Activated CD4-positive, alpha-beta T cell treated with anti-CD3 and anti-CD28 coated beads for 48 hours (primary cell): ENCODE data around the gene RPS21.

ENCODE experiments used
- DNase-seq: peaks from one replicate; pipeline ENCODE4 v3.0.0-alpha.2; 2020

Gene RPS21

DNA sequence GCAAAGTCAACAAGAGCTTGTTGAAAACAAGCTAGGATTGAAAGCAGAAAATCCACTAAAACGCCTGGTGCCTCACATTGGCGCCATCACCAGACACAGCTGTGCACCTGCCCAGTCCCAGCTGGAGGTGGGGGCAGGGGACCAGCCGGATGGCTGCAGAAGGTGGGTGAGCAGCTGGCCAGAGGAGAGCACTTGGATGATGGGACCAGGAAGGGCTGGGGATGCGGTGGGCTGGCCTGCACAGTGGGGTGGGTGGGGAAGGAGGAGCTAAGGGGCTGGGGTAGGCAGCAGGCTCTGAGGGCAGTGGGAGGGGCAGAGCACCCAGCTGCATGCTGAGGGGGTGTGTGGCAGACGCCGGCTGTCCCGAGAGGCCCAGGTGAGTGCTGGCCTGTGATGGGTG, 13.1 kb downstream of the RPS21 start:
- no peak for DNase-seq

DNA sequence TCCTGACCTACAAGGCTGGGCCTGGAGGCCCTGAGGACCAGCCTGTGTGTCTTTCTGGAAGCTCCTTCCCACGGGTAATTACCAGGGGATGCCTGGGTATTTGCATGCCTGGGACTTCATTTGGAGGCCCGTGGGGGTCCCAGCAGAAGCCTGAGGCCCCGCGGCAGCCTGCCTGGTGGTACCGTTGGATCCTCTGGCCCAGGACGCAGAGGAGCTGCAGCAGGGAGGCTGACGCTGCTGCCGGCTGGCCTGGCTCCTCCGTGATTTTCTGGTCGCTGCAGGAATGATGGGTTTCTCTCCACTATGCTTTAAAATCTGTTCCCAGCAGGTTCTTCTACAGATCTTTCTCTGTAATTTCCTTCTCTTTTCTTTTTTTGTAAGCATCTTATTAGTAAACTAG, 13.6 kb downstream of the RPS21 start:
- no peak for DNase-seq

DNA sequence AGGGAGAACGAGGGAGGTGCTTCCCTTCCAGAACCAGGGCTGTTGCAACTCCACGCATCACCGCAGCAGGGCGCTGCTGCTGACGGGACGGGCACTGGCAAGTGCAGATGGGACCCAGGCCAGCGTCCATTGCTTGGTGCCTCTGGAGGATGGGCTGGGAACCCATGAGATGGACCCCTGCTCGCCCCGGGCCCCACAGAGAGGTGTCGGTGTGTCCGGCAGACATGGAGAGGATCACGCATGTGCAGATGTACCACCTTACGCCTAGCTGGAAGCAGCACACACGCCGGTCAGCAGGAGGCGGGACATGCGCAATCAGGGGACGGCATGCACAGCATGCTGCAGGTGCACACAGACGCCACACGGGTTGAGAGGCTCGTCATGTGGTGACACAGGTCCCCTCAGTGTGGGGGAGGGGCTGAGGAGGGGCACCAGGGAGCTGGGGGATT, 14.5 kb downstream of the RPS21 start:
- no peak for DNase-seq

GRCh38 chr20:62402456-62403150, 15.7 kb downstream of the RPS21 start:
- no peak for DNase-seq

DNA sequence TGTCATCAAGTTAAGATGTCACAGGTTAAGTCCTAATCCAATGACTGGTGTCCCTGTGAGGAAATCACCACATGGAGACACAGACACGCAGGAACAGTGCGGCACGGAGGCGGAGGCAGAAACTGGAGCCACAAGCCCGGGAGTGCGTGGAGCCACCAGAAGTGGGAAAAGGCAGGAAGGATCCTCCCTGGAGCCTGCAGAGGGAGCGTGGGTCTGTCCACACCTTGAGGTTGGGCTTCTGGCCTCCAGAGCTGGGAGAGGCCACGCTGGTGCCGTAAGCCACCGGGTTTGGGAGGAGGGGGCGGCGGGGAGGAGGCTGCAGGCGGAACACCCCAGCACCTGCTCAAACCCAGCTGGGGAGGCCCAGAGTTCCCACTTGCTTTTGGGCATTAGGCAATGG, 16.4 kb downstream of the RPS21 start:
- no peak for DNase-seq

DNA sequence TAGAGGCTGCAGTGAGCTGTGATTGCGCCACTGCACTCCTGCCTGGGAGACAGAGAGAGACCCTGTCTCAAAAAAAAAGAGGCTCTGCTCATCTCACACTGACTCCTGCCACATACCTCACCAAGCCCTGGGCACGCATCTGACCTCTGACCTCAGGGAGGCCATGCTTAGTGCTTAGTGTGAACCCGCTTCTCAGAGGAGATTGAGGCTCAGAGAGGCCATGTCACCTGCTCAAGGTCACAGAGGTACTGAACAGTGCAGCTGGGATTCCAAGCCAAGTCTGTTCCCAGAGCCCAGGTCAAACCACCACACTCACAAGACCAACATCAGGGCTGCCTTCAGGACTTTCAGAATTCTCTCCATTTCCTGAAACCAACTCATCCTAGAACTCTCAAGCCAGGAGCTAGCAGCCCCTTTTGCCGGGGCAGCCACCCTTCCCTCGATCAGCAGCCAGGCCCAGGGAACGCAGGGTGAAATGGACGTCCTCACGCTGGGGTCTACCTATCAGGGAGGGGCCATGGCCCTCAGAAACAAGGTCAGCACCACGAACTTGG, 17.3 kb downstream of the RPS21 start:
- no peak for DNase-seq

- DNase-seq = no peak
Measured at GRCh38 chr20:62404761-62405107, 17.8 kb downstream of the RPS21 start.

DNA sequence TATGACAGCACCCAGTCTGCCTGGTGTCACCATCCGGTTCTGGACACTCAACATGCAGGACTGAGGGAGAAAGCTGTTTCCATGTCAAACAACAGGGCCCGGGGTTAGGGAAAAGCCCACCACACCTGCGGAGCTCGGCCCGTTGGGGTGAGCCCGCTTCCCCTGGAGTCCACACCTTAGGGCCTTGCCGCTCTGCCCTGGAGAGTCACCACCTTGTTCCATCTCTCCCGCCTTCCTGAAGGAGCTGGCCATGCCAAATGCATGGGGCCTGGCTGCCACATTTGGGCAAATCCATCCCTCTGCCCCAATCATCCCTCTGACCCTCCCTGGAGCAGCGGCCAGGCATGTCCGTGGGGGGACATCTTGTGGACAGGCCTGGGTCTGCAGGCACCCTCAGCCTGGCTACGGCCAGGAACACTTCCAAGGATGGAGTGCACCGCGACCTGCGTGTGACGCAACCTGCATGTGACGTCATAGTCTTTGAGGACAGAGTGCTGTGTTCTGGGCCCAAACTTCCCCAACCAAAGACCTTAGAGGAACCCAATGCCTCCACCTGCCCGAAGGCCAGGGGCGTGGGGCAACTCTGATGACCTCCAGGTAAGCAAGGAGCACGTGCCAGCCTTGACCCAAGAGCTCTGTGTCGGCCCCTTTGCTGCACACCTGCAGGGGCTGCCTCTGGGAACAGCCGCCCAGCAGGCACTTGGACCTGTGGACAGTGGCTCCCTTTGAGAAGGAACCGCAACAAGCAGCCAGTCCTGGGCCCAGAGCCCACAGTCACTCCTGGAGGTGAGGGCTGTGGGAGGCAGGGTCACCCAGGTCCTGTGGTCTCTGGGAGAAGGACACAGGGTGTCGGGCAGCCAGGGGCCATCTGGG, 18.4 kb downstream of the RPS21 start:
- DNase-seq = no peak

- DNase-seq = no peak
Measured at GRCh38 chr20:62405981-62406513, 19.1 kb downstream of the RPS21 start.

GRCh38 chr20:62406635-62407176, 19.8 kb downstream of the RPS21 start:
- no peak for DNase-seq

DNA sequence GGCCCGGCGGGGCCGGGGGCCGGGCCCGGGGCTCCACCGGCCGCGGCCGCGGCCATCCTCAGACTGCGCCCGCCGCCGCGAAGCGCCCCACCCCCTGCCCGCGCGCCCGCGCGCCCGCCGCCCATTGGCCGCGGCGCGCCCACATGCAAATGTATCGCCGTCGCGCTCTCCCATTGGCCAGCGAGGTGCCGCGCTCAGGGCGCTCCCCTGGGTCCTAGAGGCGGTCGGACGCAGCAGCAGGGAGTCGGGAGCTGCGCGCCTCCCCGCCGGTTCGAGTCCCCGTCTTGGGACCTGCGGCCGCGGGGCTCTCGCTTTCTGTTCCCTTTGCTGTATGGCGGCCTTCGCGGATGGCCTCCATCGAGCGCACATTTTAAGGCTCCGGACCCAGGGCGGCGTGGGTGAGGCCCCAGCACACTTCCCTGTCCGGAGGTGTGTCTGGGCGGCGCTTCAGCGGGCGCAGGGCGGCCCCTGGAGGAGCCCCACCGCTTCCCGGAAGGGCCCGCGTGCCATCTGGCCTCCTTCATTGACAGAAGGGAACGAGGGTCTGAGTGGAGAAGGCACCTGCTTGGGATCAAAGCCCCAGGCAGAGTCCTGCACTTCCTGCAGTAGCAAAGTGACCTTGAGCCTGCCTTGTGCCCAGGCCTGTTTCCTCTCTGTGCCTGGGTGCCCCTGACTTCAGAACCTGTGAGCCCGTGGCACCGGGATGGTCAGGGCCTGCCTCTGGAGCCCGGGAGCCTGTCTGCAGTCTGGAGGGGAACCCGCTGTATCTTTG, 20.5 kb downstream of the RPS21 start, which contains the start of gene CABLES2:
CABLES2 (minus strand) TSS at position 65 of the 772 bp plus-strand sequence; CDS start at position 56, 9 bp downstream.
- peak; percentile 94 for DNase-seq

GRCh38 chr20:62408055-62408454, 21.2 kb downstream of the RPS21 start:
- no peak for DNase-seq

DNA sequence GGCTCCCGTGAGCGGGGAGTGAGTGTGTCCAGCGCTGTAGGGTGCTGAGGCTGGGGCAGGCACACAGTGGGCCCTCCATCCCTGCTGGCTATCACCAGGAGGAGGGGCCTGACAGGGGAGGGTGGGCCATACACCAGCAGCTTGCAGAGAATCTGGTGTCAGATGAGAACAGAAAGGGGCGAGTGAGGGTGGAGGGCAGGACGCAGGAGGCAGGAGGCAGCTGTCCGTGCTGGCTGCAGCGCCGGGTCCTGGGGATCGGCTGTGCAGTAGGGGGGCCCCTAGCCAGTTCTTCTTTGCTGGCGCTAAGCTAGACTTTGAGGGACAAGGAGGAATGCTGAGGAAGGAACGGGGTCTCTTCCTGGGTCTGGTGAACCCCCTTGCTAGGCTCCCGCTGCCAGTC, 21.7 kb downstream of the RPS21 start:
- no peak for DNase-seq

GRCh38 chr20:62409086-62409853, 22.4 kb downstream of the RPS21 start:
- no peak for DNase-seq

- peak; percentile 54 for DNase-seq
Measured at GRCh38 chr20:62409931-62410745, 23.2 kb downstream of the RPS21 start.

DNA sequence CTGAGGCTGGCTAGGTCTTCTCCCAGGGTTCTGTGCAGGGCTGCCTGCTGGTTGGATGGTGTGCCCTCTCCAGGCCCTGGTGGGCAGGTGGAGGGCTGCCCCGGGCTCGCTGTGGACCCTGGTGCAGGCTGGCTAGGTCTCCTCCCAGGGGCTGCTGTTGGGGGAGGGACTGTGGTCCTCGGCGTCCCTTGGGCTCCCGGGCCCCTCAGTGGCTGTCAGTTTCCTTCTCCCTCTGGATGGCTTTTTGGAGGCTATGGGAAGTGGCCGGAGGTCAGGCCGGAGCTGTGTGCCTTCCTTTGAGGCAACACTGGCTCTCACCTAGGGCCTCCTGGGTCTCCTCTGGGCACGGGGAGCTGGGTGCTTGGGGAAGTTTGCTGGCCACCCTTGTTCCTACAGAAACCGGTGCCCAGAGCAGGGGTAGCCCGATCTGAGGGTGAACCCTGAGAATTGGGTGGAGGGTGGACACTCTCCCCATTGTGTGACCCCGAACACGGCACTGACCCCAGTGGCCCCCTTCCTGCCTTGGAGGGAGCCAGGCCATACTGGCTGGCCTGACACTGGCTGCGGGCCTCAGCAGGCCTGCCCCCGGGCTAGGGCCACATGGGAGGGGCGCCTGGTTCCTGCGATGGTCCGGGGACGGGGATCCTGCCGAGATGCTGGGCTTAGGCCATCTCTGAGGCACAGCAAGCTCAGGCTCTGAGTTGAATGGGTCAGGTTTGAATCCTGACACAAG, 24.0 kb downstream of the RPS21 start:
- DNase-seq = no peak

DNA sequence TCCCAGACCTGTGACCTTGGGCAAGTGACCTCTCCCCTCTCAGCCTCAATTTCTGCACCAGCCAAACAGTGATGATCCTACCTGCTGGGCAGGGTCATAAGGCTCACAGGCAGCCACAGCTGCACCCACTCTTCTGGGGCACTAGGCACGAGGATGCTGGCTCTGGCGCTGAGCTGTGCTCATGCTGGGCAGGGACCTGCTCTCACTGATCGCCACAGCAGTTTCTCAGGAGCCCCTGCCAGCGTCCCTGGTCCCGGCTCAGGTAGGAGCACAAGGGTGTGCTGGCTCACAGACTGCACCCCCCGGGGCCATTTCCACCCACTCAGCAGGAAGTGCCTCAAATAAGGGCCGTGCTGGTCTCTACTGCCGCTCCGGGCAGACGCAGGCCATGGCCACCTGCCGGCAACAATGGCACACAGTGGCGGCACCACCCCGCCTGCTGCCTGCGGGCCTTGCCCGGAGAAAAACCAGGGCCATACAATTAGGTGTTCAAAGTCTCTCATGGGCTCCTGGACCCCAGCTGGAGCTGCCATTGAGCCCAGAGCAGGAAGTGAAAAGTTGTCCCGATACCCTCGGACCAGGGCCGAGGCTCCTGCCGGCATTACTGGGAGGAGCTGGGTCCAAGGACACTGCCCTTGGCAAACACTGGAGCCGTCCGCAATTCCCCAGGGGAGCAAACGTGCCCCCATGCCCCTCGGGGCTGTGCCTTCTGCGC, 24.7 kb downstream of the RPS21 start:
- no peak for DNase-seq

DNA sequence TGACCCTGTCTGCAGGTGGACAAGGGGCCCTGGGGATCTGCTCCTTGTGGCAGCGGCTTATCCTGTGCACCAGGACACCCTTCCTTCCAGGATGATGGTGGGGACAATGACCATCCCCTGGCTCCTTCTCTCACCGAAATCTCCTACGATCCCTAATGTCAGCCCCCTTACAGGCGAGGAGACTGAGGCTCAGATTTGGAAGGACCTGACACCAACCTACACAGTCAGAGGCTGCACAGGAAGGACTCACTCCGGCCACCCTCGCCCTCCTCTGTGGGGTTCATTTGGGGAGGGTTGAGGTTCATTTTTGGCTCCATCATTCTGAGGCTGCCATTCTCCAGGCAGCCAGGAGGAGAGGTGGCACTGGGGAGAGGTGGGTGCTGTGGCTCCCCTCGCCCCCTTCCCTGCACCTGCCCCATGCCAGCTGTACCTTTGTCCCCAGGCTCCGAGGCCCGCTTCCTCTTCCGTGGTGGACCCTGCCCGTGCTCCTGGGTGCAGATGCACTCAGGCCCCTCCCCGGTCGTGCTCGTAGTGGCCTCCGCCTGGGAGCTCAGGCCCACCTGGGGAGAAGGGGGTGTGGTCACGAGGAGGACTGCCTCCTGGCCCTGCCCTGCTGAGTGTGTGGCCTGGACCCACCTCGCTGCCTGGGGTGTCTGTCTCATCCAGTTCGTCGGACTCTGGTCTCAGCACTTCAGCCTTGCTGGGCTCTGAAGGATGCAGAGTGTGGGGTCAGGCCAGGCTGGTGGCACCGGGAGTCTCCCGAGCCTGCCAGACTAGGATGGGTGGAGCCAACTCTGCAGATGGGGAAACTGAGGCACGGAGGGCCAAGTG, 25.5 kb downstream of the RPS21 start:
- no peak for DNase-seq
